Fibroblast of skin of left biceps (primary cell): ENCODE measurements around the gene TMEM259.

Source experiments
- DNase-seq, 2 experiments: peaks; one replicate each; pipeline ENCODE4 v3.0.0-alpha.2; 2013; ENCODE audit warnings: low read depth in 2 of 2

Gene TMEM259

DNA sequence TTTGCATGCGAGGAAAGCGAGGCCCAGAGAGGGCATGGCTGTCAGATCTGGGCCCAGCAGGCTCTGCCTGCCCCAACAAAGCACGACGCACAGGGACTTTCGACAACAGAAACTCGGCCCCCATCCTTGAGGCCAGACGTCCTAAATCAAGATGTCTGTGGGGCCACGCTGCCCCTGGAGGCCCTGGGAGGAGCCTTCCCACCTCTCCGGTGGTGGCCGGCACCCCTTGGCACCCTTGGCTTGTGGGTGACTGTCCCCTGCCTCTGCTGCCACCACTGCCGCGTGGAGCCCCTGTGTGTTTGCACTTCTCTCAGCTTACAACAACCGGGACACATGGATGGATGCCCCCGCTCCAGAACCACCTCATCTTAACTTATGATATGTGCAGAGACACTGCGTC, 32.4 kb downstream of the TMEM259 start:
- DNase-seq: no peak

DNA sequence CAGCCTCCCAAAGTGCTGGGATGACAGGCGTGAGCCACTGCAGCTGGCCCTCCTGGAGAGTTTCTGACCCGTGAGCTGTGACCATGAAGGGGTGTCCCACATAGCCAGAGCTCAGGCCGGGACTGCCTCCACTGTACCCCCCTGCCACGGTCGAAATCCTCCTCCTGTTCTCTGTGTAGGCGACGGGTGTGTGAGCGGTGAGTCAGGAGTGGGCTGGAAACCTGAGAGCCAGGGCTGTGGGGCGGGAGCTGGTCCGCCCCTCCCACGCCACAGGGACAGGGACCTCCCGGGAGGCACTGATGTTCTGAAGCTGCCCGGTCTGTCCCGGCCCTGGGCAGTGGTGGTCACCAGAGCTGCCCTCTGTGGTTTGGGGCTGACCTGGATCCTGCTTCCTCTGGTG, 32.8 kb downstream of the TMEM259 start:
- DNase-seq: no peak

DNA sequence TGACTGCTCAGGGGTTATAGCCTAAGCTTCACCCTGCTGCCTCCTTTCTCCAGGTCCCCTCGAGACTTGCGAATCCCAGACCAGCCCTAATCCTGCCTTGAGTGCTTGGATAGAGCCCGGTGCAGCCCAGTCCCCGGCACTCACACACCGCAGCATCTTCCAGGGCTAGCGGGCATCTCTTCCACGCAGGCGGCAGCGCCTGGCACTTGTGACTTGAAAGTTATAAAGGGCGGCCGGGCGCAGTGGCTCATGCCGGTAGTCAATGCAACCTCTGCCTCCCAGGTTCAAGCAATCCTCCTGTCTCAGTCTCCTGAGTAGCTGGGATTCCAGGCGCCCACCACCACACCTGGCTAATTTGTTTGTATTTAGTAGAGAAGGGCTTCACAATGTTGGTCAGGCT, 34.8 kb downstream of the TMEM259 start:
- no peak for DNase-seq

DNA sequence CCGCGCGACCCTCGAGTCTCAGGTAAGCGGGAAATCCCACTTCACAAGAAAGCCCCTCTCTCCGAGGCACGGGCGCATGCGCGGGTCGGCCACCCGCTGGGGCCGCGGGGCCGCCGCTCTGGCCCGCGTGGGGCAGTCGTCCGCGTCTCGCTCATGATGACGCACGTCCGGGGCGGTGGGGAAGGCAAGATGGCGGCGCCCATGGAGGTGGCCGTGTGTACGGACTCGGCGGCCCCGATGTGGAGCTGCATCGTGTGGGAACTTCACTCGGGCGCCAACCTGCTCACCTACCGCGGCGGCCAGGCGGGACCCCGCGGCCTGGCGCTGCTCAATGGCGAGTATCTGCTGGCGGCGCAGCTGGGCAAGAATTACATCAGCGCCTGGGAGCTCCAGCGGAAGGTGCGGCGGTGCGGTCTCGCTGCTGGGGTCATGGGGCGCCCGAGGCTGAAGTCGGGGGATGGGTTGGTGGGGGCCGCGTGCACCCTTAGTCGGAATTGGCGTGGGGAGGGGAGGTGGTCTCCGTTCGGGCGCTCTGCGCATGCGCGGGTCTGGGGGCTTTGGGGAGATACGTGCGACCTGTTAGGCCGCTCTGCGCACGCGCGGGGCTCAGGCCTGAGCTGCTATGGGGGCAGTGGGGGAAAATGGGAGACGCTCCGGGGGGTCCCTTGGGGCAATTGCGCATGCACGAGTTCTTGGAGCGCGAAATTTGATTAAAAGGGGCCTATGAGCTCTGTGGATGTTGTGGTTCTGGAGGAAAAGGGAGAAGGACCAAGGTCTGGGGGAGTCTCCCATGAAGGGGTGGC, 36.6 kb downstream of the TMEM259 start, which contains the start of gene WDR18:
TSS of gene WDR18 (plus strand) at position 181 of the 803 bp plus-strand sequence. CDS start at position 190, 9 bp downstream.
- peak; percentile 59 to 68 for DNase-seq

DNA sequence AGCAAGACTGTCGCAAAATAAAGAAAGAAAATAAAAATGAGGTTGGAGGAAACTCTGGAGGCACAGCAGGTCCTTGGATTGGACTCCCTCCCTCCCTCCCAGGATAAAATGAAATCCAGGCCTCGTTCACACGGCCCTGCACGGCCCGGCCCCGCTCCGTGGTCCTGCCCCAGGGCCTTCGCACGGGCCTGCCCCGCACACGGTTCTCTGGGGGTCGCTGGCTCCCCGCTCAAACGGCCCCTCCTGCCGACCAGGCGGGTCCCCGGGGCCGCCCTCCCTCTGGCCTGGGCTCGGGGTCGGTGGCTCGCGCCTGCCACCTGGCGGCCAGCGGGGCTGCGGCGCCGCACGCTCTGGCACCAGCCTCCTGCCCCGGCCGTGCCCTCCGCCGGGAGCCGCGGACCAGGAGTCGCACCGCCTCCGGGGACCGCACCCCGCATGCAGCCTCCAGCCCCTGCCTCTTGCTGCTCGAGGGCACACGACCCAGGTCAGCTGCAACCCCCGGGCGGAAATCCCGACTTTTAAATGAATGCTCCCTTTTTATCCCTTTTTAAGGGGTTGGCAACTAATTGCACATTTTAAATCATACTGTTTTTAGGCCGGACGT, 38.3 kb downstream of the TMEM259 start:
- DNase-seq: no peak

DNA sequence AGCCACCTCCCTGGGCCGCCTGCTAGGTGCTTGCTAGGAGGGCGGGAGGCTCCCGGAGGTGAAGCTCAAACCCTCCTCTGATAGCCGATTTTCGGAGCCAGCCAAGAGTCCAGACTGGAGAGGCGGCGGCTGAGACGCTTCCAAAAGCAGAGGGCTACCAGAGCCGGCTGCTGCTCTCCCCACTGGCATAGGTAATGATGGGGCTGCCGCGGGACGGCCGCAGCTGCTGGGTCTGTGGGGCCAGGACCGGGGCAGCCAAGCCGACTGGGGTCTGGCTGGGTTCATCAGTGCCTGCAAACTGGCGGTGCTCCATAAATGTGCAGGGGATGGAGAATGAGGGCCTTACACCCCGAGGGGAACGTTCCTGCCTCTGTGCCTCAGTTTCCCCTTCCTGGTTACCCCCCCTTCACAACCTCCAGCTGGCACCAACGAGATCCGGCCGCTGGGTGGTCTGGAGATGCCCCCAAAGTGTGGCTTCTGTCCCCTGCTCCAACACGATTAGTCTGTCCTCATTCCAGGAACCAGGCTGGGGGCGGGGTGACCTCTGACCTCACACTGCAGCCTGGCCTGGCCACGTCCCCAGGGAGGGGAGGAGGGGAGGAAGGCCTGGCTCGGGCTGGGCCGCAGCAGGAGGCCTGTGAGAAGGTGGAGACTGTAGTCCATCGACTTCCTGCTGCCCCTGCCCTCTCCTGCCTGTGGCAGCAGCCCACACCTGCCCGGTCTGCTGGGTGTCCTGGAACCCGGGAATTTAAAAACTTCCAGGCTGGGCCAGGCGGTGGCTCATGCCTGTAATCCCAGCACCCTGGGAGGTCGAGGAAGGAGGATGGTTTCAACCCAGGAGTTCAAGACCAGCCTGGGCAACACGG, 40.6 kb downstream of the TMEM259 start:
- DNase-seq: no peak

DNA sequence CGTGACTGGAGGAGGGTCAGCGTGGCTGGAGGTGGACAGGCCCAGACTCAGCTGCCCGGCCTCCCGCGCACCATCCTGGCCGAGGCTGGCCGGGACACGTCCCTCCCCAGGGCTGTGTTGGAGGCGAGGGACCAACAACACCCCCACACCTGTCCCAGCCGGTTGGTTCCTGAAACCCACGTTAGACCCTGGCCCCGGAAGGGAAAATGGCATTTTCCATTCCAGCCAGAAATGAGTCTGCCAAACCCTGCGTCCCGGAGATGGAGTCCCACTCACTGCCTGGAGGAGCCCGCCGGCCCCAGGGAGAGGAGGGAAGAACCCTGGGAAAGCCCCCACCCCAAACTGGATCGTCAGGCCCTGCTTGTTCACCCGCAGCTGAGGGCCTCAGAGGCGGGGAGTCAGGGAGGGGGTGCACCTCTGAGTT, 41.6 kb downstream of the TMEM259 start:
- no peak for DNase-seq

DNA sequence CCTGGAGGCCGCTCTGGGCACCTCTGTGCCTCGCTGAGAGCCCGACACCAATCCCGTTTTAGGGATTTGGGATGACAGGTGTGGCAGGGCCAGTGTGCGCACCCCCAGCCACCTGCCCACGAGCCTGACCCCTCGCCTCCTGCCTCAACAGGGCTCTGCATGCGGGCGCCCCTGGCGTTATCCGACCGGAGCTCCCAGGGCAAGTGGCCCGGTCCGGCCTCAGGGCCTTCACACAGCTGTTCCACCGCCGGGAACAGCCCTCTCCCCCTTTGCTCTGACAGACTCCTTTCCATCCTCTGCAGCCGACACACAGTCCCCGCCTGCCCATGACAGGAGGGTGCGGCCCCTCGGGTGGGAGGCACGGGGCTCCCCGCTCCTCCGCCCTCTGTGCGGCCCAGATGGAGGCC, 43.9 kb downstream of the TMEM259 start:
- DNase-seq: no peak

DNA sequence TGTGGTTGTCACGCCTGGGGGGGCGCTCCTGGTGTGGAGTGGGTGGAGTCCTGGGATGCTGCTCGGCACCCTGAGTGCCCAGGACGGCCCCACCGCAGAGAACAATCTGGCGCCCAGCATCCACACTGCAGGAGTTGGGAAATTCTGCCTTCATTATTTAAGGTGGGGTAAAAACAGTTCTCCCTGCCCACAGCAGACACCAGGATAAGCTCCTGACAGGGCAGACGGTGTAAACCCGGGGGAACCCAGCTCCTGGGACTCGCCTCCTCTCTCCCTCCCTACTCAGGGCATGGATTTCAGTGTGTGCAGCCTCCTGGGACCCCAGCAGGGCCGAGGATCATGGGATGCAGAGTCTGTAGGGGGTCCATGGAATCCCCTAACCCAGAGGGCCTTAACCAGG, 44.4 kb downstream of the TMEM259 start:
- DNase-seq: no peak

DNA sequence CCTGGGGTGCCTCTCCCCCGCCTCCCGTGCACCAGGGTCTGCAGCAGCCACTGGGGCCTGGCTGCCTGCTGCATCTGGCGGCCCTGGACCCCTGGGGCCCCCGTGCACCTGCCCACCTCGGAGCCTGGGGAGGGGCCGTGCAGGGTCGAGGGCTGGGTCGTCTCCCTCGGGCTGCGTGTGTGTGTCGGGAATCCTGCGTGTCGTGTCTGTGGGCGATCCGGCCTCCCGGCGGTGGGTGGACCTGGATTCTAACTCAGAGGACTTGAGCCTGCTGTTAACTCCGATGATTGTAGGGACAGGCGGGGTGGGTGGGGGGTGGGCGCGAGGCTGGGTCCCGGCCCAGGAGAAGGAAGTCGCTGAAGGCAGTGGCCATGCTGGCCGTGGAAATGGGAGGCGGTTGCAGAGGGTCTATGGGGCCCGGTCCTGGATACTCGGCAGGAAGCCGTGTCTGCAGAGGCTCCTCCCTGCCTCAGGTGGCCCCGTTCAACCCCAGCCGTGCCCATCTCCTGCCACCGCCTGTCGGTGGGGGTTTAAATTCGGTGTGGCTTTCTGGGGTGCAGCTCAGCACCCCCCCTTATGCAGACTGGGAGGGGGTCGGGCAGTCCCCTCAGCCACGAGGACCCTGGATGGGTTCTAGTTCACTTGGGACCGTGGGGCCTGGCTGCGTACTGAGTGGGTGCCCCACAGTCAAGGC, 46.2 kb downstream of the TMEM259 start:
- DNase-seq: no peak

DNA sequence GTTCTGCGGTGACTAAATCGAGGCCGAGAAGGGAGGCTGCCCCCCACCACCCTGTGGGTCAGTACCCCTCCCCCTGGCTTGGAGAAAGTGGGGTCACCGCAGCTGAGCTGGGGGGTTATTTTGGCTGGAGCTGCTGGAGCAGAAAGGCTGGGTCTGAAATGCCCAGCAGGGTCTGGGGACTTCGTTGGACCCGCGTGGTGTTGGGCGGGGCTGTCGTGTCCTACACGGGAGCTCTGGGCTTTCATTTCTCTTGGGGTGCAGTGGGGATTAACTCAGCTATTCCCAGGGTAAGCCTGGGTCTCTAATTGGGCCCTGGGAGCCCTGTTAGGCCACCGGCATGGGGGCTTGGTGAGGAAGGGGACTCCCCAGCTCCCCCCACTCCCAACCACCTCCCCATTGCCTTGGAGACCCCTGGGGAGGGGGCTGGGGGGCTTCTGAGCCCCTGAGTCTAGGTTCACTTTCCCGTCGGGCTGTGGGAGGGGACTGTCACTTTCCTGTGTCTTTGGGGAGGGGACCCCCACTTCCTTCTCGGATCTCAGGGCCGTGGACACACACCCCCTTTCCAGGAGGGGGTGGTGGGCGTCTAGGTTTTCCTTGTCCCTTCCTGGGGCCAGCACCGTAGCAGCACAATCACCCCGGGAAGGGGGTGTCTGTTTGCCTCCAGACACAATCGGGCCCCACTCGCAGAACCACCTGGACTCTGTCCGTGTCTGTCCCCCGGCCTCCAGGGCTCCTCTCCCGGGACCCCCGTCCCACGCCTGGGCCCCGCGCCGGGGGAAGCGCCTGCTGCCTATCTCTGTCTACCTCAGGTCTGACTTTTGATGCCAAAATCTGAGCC, 47.0 kb downstream of the TMEM259 start:
- no peak for DNase-seq

DNA sequence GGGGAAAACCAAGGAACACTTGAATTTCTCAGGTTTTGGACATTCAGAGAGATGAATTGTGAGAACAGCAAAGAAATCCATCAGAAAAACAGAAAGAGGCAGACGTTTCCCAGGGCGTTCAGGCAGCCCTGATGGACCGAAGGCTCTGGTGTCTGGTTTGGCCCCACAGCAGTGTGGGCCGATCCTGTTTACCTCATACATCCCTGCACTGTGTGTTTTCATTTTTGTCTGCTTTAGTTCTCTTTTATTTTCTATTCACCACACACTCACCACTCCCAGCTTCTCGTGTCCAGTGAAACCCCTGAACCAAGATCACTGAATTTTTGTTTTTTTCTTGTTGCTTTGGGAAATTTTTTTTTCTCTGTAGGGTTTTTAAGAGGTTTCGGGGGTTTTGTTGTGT, 48.6 kb downstream of the TMEM259 start:
- DNase-seq: no peak

DNA sequence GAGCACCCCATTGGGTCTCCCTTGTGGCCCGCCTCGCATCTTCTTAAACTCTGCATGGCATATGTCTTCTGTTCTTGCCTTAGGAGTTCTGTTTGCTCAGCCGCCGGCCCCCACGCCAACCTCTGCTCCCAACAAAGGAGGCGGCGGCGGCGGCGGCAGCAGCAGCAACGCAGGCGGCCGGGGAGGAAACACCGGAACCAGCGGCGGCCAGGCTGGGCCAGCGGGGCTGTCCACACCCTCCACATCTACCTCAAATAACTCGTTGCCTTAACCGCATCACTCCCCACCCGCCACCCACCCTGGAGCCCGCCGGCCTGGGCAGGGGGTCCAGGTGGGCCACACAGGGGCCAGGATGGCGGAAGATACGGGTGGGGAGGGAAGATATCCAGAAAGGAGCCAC, 49.1 kb downstream of the TMEM259 start:
- DNase-seq: no peak

DNA sequence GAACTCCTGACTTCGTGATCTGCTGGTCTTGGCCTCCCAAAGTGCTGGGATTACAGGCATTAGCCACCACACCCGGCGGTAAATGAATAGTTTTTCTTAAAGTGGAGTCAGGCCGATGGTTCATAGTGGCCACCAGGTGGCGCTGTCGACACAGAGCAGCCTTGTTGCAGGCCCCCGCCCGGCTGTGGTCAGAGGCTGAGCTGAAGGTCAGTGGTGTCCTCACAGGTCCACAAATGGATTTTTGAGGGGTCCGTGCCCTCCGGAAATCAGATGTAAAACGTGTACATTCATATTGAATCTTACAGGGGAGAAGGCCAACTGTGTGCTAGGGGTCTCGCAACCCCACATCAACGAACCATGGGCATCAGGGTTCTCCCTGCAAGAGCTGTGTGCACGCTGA, 50.2 kb downstream of the TMEM259 start:
- no peak for DNase-seq

DNA sequence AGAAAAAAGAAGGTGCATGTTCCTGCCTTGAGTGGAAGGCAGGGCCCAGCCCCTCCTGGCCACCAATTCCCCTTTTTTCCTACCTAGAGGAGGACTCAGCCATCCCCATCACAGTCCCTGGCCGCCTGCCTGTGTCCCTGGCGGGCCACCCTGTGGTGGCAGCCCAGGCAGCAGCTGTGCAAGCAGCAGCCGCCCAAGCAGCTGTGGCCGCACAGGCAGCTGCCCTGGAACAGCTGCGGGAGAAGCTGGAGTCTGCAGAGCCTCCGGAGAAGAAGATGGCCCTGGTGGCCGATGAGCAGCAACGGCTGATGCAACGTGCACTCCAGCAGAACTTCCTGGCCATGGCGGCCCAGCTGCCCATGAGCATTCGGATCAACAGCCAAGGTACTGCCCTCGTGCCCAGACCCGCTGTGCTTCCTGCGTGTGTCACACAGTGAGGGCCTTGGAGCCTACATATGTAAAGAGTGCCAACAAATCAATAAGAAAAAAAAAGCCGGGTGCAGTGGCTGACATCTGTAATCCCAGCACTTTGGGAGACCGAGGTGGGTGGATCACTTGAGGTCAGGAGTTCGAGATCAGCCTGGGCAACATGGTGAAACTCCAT, 54.3 kb downstream of the TMEM259 start:
- no peak for DNase-seq

DNA sequence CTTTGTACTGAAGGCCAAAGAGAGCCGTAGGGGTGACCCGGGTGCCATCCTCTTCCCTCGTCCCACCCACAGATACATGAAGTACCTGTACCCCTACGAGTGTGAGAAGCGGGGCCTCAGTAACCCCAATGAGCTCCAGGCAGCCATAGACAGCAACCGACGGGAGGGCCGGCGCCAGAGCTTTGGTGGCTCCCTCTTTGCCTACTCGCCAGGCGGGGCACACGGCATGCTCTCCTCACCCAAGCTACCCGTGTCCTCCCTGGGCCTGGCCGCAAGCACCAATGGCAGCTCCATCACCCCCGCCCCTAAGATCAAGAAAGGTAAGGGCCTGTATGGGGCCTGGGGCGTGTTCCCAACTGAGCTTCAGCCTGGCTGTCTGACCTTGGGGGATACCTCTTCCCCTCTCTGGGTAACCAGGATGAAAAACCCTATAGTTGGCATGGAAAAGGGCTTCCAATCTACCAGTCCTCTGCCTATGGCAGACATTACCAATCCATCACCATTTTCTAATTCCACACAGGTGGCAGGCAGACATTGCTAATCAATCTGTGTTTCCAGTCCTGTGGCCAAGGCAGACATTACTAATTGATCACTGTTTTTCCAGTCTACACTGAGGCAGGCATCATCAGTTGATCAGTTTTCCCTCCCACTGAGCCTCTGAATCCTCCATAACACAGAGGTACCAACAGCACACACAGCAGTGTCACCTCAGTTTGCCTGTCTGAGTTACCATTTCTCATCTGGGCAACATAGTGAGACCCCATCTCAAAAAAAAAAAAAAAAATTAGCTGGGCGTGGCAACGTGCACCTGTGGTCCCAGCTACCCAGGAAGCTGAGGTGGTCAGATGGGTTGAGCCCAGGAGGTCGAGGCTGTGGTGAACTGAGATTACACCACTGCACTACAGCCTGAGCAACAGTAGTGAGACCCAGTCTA, 55.9 kb downstream of the TMEM259 start:
- DNase-seq: no peak

DNA sequence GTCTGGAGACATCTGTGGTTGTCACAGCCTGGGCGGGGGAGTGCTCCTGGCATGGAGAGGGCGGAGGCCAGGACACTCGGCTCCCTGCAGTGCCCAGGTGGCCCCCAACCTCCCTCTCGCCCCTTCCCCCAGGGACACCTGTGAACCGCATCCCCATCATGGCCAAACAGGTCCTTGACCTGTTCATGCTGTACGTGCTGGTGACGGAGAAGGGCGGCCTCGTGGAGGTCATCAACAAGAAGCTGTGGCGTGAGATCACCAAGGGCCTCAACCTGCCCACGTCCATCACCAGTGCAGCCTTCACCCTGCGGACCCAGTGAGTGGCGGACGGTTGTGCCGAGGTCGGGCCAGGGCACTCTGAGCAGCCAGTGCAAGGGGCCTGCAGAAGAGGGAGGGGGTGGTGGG, 56.8 kb downstream of the TMEM259 start:
- DNase-seq: no peak

DNA sequence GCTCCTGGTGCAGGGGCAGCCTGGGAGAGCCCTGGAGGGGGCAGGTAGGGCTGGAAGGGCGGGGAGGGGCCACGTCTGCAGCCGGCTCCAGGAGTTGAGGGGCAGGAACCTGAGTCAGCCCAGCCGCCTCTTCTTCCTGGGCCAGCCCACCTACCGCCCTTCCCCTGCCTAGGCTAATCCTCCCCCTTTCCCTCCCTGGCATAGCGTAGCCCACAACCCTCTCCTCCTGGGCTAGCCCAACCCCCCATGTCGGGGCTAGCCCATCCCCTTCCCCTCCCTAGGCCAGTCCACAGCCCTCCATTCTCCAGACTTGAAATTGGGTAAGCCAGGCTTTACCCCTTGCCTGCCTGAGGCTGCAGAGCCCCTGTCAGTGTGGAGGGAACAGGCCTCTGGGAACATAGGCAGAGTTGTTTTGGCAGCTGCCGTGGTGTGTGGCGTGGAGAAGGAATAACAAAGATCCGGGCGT, 57.4 kb downstream of the TMEM259 start:
- no peak for DNase-seq

DNA sequence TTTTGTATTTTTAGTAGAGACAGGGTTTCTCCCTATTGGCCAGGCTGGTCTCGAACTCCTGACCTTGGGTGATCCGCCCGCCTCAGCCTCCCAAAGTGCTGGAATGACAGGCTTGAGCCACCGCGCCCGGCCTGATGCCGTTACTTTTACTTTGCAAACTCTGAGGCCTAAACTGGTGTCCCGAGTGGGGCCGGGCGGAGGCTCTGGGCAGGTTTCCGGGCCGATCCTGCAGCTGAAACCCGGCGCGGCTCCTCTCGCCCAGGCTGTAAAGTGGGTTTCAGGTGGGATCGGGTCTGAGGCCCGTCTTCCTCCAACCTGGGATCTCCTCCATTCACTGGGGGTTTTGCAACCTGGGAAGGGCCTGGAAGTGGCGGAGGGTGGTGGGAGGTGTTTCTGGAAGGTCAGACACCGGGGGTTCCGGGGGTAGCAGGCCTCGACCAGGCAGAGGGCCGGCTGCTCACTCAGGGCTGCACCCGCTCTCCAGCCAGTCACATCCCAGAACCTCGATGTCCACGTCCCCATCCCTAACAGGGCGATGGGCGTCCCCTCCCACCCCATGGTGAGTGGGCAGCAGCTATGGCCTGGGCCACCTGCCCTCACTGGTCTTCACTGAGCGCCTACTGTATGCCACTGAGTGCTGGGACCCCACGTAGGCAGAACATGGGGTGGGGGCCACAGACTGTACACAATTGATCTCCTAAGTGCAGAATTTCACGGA, 58.1 kb downstream of the TMEM259 start:
- DNase-seq: no peak
